Mesothelial cell of epicardium (in vitro differentiated cells): ENCODE results near the gene THADA. TPM values are rescaled to one million over a fixed set of nuclear protein-coding genes. Genes with fewer than 3 reads are reported as not detected.

ENCODE experiments used
- DNase-seq, 2 experiments: peaks; one replicate each; pipeline ENCODE4 v3.0.0; 2021; ENCODE audit warnings: low spot score in 2 of 2; ENCODE audit not compliant: unreplicated experiment in 2 of 2
- H3K27ac Mint-ChIP-seq: 2 replicates; pipeline ENCODE4 v1.8.0; 2021; ENCODE audit warnings: mixed read lengths
- H3K27me3 Mint-ChIP-seq: 2 replicates; pipeline ENCODE4 v1.8.0; 2021; ENCODE audit warnings: low read depth, mixed read lengths
- H3K36me3 Mint-ChIP-seq: 2 replicates; pipeline ENCODE4 v1.8.0; 2021; ENCODE audit warnings: mixed read lengths
- H3K4me1 Mint-ChIP-seq: 2 replicates; pipeline ENCODE4 v1.8.0; 2021; ENCODE audit warnings: mixed read lengths
- H3K4me3 Mint-ChIP-seq: 2 replicates; pipeline ENCODE4 v1.8.0; 2021; ENCODE audit warnings: mild to moderate bottlenecking, moderate library complexity, mixed read lengths
- H3K9me3 Mint-ChIP-seq: 2 replicates; pipeline ENCODE4 v1.8.0; 2021; ENCODE audit warnings: mixed read lengths
- total RNA-seq: library from RNA; stranded (reverse); gene quantifications from 3 replicates; pipeline ENCODE4 v1.2.1, GENCODE V29; 2021
- TF ChIP-seq, protein P1 (sequence below): fragments of 200-600 bp; sonication (generic); IDR thresholded peaks from one replicate; pipeline ENCODE4 v1.5.0; 2021; ENCODE audit warnings: antibody characterized with exemption; ENCODE audit not compliant: unreplicated experiment

The THADA gene
- total RNA-seq, 1 donor from 2014 or later, result 33.6 TPM

DNA sequence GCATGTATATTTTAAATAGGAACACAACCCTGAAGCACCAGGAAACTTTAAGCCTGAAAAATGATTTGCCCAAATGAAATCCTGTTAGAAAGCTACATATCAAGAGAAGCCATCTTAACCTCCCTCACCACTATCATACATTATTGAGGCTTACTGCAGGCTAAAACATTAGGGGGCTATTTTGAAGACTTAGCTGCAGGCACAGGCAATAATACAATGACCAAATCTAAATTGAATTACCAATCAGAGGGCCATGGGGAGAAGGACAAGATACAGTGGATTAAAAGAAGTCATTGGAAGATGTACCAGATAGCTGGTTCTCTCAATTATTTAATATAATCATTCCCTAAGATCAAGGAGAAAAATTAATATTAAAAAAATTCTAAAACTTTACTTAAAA lies 73.7 kb downstream of the THADA start:
- no peak for DNase-seq
- peaks cover 10% of the 10 kb centered on the region for H3K9me3 Mint-ChIP-seq
- H3K27ac Mint-ChIP-seq, result no peak overlapping the region
- TF ChIP-seq, protein P1, sequence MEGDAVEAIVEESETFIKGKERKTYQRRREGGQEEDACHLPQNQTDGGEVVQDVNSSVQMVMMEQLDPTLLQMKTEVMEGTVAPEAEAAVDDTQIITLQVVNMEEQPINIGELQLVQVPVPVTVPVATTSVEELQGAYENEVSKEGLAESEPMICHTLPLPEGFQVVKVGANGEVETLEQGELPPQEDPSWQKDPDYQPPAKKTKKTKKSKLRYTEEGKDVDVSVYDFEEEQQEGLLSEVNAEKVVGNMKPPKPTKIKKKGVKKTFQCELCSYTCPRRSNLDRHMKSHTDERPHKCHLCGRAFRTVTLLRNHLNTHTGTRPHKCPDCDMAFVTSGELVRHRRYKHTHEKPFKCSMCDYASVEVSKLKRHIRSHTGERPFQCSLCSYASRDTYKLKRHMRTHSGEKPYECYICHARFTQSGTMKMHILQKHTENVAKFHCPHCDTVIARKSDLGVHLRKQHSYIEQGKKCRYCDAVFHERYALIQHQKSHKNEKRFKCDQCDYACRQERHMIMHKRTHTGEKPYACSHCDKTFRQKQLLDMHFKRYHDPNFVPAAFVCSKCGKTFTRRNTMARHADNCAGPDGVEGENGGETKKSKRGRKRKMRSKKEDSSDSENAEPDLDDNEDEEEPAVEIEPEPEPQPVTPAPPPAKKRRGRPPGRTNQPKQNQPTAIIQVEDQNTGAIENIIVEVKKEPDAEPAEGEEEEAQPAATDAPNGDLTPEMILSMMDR, result no peak
- no peaks in the 10 kb centered on the region for H3K27me3 Mint-ChIP-seq
- peaks cover 6% of the 10 kb centered on the region for H3K36me3 Mint-ChIP-seq
- H3K4me1 Mint-ChIP-seq, result peaks cover 25% of the 10 kb centered on the region
- no peak overlapping the region for H3K4me3 Mint-ChIP-seq

DNA sequence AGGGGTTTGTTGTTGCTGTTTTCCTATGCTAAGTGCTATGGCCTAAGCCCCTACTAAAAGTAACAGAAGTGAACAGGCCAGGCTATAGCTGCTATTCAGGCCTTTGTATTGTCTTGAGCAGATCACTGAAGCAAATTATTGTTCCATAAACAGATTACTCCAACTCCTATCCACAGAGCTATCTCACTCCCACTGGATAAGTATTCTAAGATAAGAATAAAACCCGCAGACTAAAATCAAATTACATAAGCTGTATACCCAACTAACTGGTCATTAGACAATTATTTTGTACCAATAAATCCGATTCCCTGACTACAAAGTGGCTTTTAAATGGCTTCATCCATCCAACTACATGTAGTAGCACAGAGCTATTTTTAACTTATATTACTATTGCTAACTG lies 74.3 kb downstream of the THADA start:
- H3K4me3 Mint-ChIP-seq, result no peak overlapping the region
- peaks cover 10% of the 10 kb centered on the region for H3K9me3 Mint-ChIP-seq
- H3K27ac Mint-ChIP-seq, result no peak overlapping the region

DNA sequence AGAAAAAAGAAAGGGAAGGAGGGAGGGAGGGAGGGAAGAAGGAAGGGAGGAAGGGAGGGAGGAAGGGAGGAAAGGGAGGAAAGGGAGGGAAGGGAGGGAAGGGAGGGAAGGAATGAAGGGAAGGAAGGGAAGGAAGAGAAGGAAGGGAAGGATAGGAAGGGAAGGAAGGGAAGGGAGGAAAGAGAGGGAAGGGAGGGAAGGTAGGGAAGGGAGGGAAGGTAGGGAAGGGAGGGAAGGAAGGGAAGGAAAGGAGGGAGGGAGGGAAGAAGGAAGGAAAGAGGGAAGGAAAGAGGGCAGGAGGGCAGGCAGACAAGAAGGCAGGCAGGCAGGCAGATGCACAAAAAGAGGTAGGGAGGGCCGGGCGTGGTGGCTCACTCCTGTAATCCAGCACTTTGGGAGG lies 74.9 kb downstream of the THADA start:
- H3K27ac Mint-ChIP-seq, result no peak overlapping the region
- peaks cover 19% of the 10 kb centered on the region for H3K4me1 Mint-ChIP-seq
- DNase-seq, result no peak
- H3K4me3 Mint-ChIP-seq, result no peak overlapping the region
- no peaks in the 10 kb centered on the region for H3K27me3 Mint-ChIP-seq
- TF ChIP-seq, protein P1, result no peak
- H3K36me3 Mint-ChIP-seq, result peaks cover 2% of the 10 kb centered on the region
- H3K9me3 Mint-ChIP-seq, result peaks cover 10% of the 10 kb centered on the region

More for the DNA sequence above, 74.3 kb downstream of the THADA start:
- TF ChIP-seq, protein P1, result no peak
- peaks cover 23% of the 10 kb centered on the region for H3K4me1 Mint-ChIP-seq
- no peak for DNase-seq
- peaks cover 6% of the 10 kb centered on the region for H3K36me3 Mint-ChIP-seq
- H3K27me3 Mint-ChIP-seq, result no peaks in the 10 kb centered on the region

DNA sequence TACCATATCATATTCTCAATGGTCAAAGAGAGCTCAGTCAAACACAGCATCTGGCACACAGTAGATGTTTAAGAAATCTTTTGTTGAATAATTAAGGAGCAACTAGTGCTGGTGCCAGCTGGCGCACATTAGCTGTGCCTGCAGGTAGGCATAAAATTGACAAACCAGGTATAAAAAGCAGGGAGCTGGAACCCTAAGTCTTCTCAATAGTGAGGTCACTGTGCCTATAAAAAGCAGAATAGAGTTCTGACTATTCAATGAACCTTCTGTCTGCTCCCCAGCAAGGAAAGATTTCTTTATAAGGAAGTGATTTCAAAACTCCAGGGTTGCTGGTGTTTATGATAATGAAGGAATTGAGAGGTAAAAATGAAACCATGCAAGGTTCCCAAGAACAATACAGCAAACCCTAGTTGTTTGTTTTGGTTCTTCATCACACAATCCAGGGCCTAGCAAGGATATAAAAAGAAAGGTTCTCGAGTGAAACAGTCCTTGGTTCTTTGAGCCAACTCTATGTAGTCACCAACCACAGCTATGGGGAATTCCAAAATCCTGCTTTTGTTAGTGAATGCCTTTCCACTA lies 76.1 kb downstream of the THADA start:
- Mint-ChIP-seq H3K4me3 (no peak overlapping the region), H3K27ac (no peak overlapping the region), H3K36me3 (peaks cover 2% of the 10 kb centered on the region), H3K27me3 (no peaks in the 10 kb centered on the region), H3K4me1 (peaks cover 19% of the 10 kb centered on the region), H3K9me3 (no peaks in the 10 kb centered on the region)
- no peak for DNase-seq
- TF ChIP-seq, protein P1, result no peak

DNA sequence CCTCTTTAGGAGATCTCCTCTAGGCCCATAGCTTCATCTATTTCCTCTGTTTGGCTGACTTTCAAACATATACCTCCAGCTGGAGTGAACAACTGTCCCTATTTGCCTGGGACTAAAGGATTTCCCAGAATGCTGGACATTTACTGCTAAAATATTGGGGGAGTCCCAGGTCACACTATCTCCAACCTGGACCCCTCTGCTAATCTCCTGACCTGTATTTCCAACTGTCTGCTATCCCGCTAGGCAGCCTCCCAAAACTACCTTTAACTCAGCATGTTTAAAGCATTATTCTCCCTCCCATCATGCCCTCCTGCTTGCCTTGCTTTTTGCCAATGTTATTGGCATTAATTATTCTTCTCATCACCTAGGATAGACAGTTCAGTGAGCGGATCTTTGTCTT lies 77.1 kb downstream of the THADA start:
- H3K4me1 Mint-ChIP-seq, result peaks cover 19% of the 10 kb centered on the region
- TF ChIP-seq, protein P1, result no peak
- H3K4me3 Mint-ChIP-seq, result no peak overlapping the region
- DNase-seq, result no peak
- peak overlapping the region; percentile 5 for H3K27ac Mint-ChIP-seq
- H3K36me3 Mint-ChIP-seq, result no peaks in the 10 kb centered on the region
- no peaks in the 10 kb centered on the region for H3K27me3 Mint-ChIP-seq
- no peaks in the 10 kb centered on the region for H3K9me3 Mint-ChIP-seq

DNA sequence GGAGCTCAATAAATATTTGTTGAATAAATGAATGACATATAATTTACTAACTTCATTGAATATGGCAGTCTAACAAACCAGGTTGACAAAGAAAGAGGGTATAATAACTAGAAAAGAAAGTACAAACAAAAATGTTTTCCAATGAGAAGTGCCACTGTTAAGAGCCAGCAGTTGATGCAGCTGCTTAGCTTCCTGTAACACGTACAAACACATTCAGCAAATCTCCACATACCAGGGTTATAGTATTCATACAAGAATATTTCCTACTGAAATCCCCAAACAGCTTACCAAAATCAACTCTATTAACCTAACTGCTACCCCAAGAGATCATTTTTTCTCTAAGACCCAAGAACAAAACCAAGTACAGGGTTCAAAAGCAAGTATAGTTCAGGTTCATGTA lies 77.7 kb downstream of the THADA start:
- no peak overlapping the region for H3K4me3 Mint-ChIP-seq
- H3K4me1 Mint-ChIP-seq, result peaks cover 19% of the 10 kb centered on the region
- TF ChIP-seq, protein P1, result no peak
- peak overlapping the region; percentile 37 for H3K27ac Mint-ChIP-seq
- no peak for DNase-seq
- H3K9me3 Mint-ChIP-seq, result no peaks in the 10 kb centered on the region
- H3K36me3 Mint-ChIP-seq, result peaks cover under 1% of the 10 kb centered on the region
- no peaks in the 10 kb centered on the region for H3K27me3 Mint-ChIP-seq
